ENCODE measurements around the gene SAFB. TPM values are rescaled to one million over a fixed set of nuclear protein-coding genes. Genes with fewer than 3 reads are reported as not detected.

SAFB gene
- total RNA-seq, 4 donors from 2014 or later: 46.3 to 181 (median 63.7) TPM

GRCh38 chr19:5717215-5717935 is 94.5 kb downstream of the SAFB start:
- 74% methylated on average over 8 of the region's 8 CpGs for WGBS
- H3K4me1 ChIP-seq: peaks cover 32% of the 10 kb centered on the region
- no peak overlapping the region for H3K4me3 ChIP-seq
- DNase-seq (ENCODE audit: low spot score in 2 of 2): no peak
- H3K27ac ChIP-seq: no peak overlapping the region
- H3K9me3 ChIP-seq: no peaks in the 10 kb centered on the region
- H3K36me3 ChIP-seq: peaks cover 16% of the 10 kb centered on the region
- H3K27me3 ChIP-seq: no peaks in the 10 kb centered on the region
- TF ChIP-seq POLR2AphosphoS5 (IDR thresholded peaks at IDR 0.05) (no peak), POLR2A (IDR thresholded peaks at IDR 0.05) (no peak), CTCF (IDR thresholded peaks at IDR 0.05) (no peak), EP300 (IDR thresholded peaks at IDR 0.05) (no peak)

Other genes with a start within 250 kb of the SAFB start
- gene ZNRF4, start 167.7 kb upstream of the SAFB start, total RNA-seq: not detected
- gene TINCR, start 55.1 kb upstream of the SAFB start, total RNA-seq: 100 to 1,000 TPM; 173 to 255 (median 185) TPM
- 100 to 1,000 TPM in 1 of 4 donors, 10 to 100 TPM in 3; 22.9 to 105 (median 28.8) TPM for gene SAFB2, start 307 bp upstream of the SAFB start, total RNA-seq
- 10 to 100 TPM; 37.2 to 67.1 (median 58.1) TPM for gene MICOS13, start 57.4 kb downstream of the SAFB start, total RNA-seq
- gene HSD11B1L, start 57.9 kb downstream of the SAFB start, total RNA-seq: 10 to 100 TPM; 11.6 to 19.0 (median 15.1) TPM
- 100 to 1,000 TPM; 420 to 822 (median 688) TPM for gene RPL36, start 67.2 kb downstream of the SAFB start, total RNA-seq
- gene LONP1, start 97.1 kb downstream of the SAFB start, total RNA-seq: 10 to 100 TPM; 42.1 to 57.4 (median 47.7) TPM
- under 1 TPM in 1 of 4 donors, not detected in 3; 0.24 TPM for gene CATSPERD, start 97.6 kb downstream of the SAFB start, total RNA-seq
- 1 to 10 TPM; 2.0 to 5.1 (median 3.6) TPM for gene PRR22, start 161.7 kb downstream of the SAFB start, total RNA-seq
- 10 to 100 TPM; 28.8 to 58.5 (median 43.8) TPM for gene DUS3L, start 168.1 kb downstream of the SAFB start, total RNA-seq
- 1 to 10 TPM; 3.7 to 9.1 (median 6.6) TPM for gene NRTN, start 182.0 kb downstream of the SAFB start, total RNA-seq
- gene FUT6, start 216.6 kb downstream of the SAFB start, total RNA-seq: 1 to 10 TPM in 1 of 4 donors, under 1 TPM in 1, not detected in 2; 0.25 to 1.4 TPM
- gene FUT3, start 228.4 kb downstream of the SAFB start, total RNA-seq: 1 to 10 TPM in 3 of 4 donors, under 1 TPM in 1; 0.93 to 3.6 (median 1.4) TPM
- gene FUT5, start 247.5 kb downstream of the SAFB start, total RNA-seq: under 1 TPM in 1 of 4 donors, not detected in 3; 0.23 TPM